GM19043 (cell line): ENCODE measurements around the gene ARHGEF37.
"Not testable (repeated sequence)": the region's sequence is repeated elsewhere in the genome, so short reads cannot be mapped to it uniquely, and the experiment has no call there.

Source experiments
- ATAC-seq: cut with Tn5 transposase; IDR thresholded peaks from one replicate; pipeline ENCODE4 v1.9.1; 2021; ENCODE audit warnings: low read depth; ENCODE audit not compliant: unreplicated experiment

The ARHGEF37 gene

GRCh38 chr5:149645236-149645635 lies 63.9 kb downstream of the ARHGEF37 start:
- no peak for ATAC-seq

- ATAC-seq, result no peak
Observed at GRCh38 chr5:149645725-149646124, 64.4 kb downstream of the ARHGEF37 start.

- ATAC-seq, result no peak
Observed at GRCh38 chr5:149646564-149646963, 65.3 kb downstream of the ARHGEF37 start.

GRCh38 chr5:149647334-149647733 lies 66.0 kb downstream of the ARHGEF37 start:
- ATAC-seq, result no peak

- not testable (repeated sequence) for ATAC-seq
Observed at GRCh38 chr5:149648464-149649393, 67.4 kb downstream of the ARHGEF37 start.

GRCh38 chr5:149649730-149650129 lies 68.4 kb downstream of the ARHGEF37 start:
- not testable (repeated sequence) for ATAC-seq

- ATAC-seq, result no peak
Observed at GRCh38 chr5:149651686-149652085, 70.4 kb downstream of the ARHGEF37 start.

GRCh38 chr5:149652697-149653096 lies 71.4 kb downstream of the ARHGEF37 start:
- no peak for ATAC-seq

GRCh38 chr5:149654231-149654630 lies 72.9 kb downstream of the ARHGEF37 start:
- no peak for ATAC-seq

GRCh38 chr5:149654883-149655505 lies 73.7 kb downstream of the ARHGEF37 start:
- no peak for ATAC-seq

GRCh38 chr5:149656576-149657182 lies 75.4 kb downstream of the ARHGEF37 start:
- no peak for ATAC-seq

- no peak for ATAC-seq
Observed at GRCh38 chr5:149657324-149657723, 76.0 kb downstream of the ARHGEF37 start.

- no peak for ATAC-seq
Observed at GRCh38 chr5:149658299-149658698, 77.0 kb downstream of the ARHGEF37 start.

GRCh38 chr5:149664083-149664482 lies 82.8 kb downstream of the ARHGEF37 start:
- ATAC-seq, result no peak

- no peak for ATAC-seq
Observed at GRCh38 chr5:149664666-149665415, 83.5 kb downstream of the ARHGEF37 start.

- ATAC-seq, result no peak
Observed at GRCh38 chr5:149665416-149666175, 84.3 kb downstream of the ARHGEF37 start.

- no peak for ATAC-seq
Observed at GRCh38 chr5:149666212-149666852, 85.0 kb downstream of the ARHGEF37 start.

- no peak for ATAC-seq
Observed at GRCh38 chr5:149667084-149667828, 86.0 kb downstream of the ARHGEF37 start.

- no peak for ATAC-seq
Observed at GRCh38 chr5:149667829-149668330, 86.6 kb downstream of the ARHGEF37 start.
